HG02642 (cell line): Measurements from ENCODE around the gene PPA1.
"Not testable (repeated sequence)": the region's sequence is repeated elsewhere in the genome, so short reads cannot be mapped to it uniquely, and the experiment has no call there.

ENCODE experiments used
- ATAC-seq: cut with Tn5 transposase; IDR thresholded peaks from one replicate; pipeline ENCODE4 v1.9.1; 2021; ENCODE audit warnings: mild to moderate bottlenecking; ENCODE audit not compliant: unreplicated experiment, poor library complexity

PPA1 gene

DNA sequence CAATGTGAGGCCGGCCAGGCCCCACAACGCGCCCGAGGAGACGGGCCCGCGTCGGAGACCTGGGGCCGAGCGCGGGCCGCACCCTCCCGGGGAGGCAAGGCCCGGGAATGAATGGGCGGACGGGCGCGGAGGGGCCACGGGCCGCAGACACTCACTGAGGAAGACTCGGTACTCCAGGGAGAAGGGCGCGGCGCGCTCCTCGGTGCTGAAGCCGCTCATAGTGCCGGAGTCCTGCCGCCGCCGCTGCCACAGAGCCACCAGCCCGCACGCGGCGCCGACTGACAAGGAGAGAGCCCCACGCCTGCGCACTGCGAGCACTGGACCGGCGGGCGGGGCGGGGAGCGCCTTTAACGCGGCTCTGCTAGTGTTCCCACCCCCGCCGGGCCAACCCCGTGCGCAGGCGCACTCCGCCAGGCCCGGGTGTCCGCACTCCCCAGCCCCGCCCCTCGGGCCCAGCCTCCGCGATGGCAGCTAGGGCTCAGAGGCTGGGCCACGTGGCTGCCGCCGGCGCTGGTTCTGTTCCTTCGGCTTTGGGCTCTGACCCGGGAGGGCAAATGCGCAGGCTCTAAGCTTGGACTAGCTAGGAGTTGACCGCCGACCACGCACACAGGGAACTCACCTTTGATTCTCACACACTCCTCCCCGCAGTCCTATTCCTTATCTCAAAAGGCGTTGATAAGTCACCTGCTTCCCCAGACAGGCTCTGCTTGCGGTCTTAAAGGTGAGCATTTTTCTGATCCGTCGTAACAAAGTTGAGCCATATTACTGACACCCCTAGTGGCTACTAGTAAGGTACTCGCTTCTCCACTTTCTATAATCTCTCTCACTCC lies at the start of gene PPA1:
Gene PPA1 (minus strand): TSS at position 321 of the 830 bp plus-strand sequence. CDS start 102 bp downstream, at position 219.
- ATAC-seq = peak; percentile 90

DNA sequence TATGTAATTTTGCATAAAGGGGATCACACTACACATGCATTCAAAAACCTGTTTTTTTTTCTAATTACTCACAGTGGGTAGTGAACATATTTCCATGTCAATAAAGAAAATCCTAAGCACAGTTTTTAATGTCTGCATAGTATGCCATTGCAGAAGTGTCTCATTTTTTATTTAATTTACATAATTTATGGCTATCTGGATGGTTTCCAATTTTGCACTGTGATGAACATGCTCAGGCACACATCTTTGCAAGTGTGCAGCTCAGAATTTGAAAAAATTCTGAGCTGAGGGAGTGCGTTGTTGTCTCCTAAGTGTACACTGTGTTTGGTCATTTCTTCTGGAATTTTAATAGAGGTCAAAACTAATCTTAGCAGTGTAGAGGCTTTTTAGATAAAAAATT lies 48.4 kb upstream of the PPA1 start:
- ATAC-seq = no peak

DNA sequence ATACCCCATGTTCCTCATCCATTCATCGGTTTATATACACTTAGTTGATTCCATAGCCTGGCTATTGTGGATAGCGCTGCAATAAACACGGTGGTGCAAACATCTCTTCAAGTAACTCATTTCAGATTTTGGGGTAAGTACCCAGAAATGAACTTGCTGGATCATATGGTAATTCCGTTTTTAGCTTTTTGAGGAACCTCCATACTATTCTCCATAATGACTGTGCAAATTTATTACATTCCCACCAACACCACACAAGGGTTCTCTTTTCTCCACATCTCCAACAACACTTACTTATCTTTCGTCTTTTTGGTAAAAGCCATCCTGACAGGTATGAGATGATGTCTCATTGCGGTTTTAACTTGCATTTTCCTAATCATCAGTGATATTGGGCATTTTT lies 46.9 kb upstream of the PPA1 start:
- no peak for ATAC-seq

DNA sequence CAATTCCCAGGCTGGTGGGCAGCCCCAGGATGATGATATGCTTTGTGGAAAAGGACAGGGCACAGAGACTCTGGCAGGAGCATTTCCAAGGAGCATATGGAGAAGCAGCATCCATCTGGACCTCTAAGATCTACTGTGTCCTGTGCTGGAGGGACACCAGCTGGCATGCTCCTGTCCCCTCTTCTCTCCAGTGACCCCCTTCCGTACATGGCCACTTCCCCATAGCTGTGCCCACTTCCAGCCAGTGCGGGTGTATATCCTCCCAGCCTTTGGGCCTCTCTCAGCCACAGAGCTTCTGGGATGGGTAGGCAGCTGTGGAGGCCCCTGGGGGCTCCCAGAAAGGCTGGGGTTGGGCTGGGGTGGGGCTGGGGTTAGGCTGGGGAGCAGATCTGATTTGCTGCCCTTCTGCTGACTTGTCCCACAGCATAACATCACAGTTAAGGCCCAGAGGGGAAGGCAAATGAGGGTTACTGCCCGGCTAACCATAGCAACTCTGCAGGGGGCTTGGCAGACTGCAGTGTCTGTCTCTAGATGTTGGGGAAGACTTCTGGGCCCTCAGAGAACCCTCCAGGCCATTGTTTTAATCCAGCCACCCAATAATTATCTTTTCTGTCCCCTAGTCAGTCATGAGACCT lies 44.3 kb upstream of the PPA1 start:
- ATAC-seq = no peak

DNA sequence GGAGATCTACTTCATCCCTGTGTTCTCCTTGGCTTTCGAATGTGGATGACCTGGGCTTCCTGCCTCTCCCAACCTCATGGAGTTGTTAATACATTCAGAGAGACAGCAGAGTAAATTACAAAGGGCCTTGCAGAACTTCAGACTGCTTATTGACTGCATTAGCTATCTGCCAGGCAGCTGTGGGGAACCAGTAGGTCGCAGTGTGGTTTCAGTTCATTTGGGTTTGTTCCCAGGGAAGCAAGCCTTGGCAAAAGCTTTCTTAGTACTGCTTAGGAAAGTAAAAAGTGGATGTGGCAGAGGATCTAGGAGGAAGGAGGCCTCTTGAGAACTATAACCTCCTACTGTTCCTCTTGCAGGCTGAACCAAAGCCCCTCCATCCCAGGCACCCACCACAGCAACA lies 41.4 kb upstream of the PPA1 start:
- ATAC-seq = no peak

DNA sequence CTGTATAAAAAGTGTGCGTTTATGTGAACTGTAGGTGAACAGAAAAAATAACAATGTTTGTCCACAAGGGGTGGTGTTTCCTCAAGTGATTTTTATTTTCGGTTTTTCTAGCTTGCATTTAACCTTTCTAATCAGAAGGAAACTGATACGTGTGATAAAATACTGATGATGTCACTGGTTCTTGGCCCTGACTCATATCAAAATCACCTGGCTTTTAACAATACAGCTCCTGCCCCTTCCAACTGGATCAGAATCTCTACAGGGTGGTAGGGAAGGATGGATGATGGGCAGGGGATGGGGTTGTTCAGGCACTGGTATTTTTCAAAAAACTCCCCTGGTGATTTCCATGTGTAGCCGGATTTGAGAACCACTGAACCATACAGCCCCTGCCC lies 39.7 kb upstream of the PPA1 start:
- peak; percentile 51 for ATAC-seq

DNA sequence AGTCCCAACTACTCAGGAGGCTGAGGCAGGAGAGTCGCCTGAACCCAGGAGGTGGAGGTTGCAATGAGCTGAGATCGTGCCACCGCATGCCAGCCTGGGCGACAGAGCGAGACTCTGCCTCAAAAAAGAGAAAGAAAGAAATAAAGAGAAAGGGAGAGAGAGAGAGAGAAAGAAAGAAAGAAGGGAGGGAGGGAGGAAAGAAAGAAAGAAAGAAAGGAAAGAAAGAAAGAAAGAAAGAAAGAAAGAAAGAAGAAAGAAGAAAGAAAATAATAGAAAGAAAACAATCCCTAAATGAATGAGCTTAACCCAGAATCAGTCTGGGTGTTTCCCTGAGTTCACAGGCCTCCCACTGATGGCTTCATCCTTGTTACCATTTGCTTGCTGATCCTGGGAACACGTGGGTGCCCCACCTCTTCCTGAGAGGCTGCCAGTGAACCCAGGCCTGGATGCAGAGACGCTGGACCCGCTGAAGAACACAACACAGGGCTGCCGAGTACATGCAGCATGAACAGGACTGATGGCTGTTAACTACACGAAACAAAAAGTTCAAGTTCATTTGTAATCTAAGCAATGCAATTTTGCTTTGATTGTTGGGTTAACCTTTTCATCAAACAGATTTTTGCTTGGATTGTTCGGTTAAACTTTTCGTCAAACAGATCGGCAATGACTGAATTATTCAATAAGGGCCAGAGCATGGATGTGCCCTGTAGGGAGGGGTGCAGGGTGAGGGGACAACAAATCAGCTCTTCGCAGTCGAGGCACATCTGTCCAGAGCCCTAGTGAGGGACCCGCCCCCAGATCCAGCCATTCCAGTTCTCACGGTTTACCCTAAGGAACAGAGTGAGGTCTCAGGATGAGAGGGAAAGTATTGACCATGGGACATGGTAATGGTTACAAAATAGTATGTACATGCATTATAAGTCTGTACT lies 39.0 kb upstream of the PPA1 start:
- ATAC-seq = no peak

DNA sequence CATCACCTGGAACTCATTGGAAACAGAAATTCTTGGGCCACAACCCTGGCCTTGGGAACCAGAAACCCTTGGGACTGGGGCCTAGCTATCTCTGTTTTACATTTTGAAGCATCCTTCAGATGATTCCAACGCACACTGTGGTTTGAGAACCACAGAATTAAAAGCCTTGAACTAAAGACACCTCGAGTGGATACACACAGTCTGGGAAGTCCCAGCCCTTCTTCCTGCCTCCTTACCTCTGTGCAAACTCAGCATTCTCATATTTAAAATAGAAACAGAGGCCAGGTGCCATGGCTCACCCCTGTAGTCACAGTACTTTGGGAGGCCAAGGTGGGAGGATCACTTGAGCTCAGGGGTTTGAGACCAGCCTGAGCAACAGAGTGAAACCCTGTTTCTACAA lies 37.7 kb upstream of the PPA1 start:
- ATAC-seq = no peak

DNA sequence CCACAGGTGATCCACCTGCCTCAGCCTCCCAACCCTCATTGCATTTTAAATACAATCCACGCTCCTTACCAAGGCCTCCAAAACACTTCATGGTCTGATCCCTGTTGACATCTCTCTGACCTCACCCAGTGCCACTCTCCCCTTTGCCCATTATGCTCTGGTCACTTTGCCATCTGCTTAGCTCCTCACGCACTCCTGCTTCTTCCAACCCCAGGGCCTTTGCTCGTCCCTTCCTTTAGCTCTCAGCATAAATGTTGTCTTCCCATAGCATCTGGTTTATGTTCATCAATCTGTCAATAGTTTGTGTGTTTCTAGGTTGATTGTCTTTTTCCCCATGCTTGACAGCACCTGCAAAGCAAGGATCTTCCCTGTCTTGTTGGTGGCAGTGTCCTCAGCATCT lies 36.5 kb upstream of the PPA1 start:
- ATAC-seq = no peak

DNA sequence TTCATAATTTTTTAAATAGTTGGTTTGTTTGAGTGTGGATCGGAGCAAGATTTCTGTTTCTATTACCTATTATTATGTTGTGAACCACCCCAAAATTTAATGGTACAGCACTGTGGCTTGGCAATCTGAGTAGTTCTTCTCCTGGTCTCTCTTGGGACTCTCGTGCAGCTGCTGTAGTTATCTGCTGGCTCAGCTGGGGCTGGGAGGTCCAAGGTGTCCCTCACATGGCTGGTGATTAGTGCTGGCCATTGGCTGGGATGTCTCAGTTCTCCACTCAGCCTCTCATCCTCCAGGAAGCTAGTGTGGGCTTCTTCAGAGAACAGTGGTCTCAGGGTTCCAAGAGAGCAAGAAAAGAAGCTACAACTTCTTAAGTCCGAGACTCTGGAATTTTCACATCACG lies 35.1 kb upstream of the PPA1 start:
- ATAC-seq = no peak

DNA sequence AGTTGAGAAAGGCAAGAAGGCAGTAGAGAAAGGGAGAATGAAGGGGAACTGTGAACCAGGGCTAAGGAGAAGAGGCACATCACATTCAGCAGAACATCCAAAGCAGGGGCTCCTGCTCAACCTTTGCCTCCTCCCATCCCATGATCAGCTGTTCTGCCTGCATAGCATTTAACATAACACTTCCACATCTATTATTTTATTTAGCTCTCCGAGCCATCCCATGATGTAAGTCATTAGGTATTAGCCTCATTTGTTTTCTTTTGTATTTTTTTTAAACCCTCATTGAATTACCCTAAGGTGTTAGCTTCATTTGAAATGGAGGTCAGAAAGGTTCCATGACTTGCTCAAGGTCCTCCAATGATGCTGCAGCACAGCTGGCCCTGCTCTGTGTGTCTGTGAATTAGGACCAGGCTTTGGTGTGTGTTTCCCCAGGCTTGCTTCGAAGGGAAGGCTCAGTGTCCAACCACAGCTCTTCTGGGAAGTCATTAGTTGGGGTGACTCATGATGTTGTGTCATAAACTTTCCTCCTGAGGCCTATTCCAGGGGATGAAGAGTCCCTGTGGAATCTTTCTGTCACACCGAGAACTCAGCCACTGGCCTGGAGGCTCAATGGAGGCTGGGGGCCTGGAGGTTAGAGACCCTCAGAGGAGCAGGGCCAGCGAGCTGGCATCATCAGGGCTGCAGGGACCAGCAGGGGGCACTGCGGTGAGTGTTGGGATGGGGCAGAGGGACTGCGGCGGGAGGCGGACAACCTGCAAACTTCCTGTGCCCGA lies 34.1 kb upstream of the PPA1 start:
- no peak for ATAC-seq

DNA sequence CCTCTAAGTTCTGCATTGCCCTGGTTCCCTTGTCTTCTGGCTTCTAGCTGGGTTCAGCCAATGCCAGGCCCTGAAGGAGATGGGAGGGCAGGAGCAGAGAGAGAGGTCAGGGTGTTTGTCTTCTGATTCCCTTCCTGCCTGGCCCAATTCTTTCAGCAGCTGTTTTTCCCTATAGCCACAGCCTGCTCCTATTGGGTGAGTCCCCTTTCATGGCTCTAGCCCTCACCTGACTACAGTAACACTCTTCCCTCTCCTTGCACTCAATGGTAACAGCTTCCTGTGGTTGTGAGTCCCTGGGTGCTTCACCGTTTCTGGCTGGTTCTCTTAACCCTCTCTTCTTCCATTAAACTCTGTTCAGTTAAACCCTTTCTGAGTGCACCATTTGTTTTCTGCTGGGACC lies 33.5 kb upstream of the PPA1 start:
- ATAC-seq = no peak

DNA sequence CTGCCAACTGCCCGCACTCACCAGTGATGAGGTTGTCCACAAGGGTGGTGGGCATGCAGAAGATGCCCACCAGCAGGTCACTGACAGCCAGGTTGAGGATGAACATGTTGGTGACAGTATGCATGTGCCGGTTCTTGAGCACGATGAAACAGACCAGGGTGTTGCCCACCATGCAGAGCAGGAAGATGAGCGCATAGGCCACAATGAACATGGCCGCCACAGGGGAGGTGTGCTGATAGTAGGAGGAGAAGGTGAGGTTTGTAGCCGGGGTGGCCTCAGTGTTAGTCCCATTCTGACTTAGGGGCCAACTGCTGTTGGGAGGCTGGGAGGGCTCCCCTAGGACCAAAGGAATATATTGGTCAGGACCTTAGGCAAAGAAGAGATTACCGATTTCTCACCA lies 32.8 kb upstream of the PPA1 start:
- no peak for ATAC-seq

DNA sequence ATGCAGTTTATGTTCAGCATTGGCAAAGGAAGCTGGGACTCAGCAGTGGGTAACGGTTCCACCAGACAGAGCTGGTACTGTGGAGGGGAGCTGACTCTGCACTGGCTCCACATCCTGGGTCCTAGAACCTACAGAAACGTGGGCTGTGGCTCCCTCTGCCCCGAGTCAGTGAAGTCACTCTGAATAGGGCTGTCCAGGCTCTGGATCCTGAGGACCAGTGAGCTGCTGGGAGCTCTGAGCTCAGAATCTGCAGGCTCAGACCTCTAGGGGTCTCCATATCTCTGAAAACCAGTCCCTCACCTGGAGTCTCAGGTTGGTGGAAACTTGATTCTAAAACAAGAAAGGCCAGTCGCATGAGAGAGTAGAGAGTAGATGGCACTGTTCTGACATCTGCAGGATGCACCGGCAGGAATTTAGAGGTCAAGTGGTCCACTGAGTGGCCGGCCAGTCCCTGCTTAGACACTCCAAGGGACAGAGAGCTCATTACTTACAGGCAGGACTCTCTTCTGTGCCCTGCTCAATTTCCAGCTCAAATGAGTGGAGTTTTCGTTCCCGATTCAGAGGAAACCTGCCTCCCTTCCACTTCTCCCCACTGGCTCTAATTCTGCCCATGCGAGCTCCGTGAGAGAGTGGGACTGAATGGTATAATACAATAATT lies 31.9 kb upstream of the PPA1 start:
- ATAC-seq = no peak

DNA sequence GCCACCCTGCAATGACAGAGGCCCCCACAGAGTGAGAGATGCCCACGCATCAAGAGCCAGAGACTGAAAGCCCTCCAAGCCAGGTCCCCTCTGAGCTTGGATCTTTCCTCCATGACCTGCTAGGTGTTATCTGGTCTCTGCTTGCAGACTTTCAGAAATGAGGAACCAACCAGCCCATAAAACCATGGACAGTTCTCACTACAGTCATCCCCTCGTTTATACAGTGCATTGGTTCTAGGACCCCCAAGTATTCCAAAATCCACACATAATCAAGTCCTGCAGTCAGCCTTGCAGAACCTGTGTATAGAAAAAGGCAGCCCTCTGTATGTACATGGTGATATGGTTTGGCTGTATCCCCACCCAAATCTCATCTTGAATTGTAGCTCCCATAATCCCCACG lies 27.5 kb upstream of the PPA1 start:
- no peak for ATAC-seq

DNA sequence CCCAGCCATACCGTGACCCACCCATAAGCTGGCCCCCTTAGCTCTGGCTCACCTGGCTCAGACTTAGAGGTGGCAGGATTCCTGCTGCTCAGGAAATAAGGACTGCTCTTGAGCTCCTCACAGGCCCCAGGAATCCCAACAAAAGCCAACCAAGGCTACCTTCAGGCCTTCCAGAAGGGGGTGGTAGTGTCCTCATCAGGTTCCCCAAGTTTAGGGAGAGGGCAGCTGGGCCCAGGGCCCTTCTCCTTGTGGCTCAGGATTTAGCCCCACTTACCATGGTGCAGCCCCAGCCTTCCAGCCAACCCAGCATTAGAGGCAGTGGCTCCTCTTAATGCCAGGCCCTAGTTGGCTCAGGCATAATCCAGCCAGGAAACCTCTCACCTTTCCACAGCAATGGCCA lies 27.0 kb upstream of the PPA1 start:
- no peak for ATAC-seq

DNA sequence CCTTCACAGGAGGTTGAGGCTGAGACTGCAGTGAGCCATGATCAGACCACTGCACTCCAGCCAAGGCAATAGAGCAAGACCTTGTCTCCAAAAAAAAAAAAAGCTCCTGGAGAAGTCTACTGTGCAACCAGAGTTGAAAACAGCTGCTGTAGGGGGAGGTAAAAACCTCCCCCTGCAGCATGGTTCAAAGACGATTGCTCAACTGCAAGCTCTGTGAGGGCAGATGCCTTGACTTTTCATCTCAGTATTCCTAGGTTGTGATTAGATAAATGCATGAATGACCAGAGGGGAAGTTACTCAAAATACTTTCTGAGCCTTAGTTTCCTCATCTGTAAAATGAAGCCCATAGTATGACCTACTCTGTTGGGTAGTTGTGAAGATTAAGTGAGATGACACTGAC lies 25.0 kb upstream of the PPA1 start:
- no peak for ATAC-seq

DNA sequence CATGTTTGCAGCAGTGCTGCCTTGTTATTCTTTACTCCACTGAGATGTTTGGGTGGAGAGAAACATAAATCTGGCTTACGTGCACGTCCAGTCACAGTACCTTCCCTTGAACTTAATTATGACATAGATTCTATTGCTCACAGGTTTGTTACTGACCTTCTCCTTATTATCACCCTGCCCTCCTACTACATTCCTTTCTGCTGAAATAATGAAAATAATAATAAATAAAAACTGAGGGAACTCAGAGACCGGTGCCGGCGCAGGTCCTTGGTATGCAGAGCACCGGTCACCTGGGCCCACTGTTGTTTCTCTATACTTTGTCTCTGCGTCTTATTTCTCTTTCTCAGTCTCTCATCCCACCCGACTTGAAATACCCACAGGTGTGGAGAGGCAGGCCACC lies 24.6 kb upstream of the PPA1 start:
- not testable (repeated sequence) for ATAC-seq

DNA sequence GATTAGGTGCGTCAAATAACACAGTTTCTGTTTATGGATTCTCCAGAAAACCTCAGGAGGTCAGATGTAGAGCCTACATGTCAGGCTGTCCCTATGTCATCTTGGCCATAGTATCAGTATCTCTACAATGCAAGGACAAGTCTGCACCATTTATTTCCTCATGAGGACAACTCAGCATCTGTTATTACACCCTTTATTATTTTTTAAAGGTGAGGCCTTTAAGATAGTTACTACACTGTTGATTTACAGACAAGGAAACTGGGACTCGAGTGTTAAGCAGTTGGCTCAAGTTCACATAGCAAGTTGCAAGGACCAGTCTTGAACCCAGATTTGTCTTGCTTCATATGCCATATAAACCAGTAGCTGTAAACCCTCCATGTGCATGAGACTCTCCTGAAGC lies 23.2 kb upstream of the PPA1 start:
- ATAC-seq = no peak
